GM23338 (cell line): ENCODE measurements around the gene SEL1L3. TPM values are rescaled to one million over a fixed set of nuclear protein-coding genes. Genes with fewer than 3 reads are reported as not detected.

Experiments used
- ATAC-seq: fragments of 200-7000 bp; cut with Tn5 transposase; 3 replicates; pipeline ENCODE4 v1.9.1; 2020
- DNase-seq: peaks from one replicate; pipeline ENCODE4 v3.0.0-alpha.2; 2015; ENCODE audit warnings: low spot score
- H2AFZ ChIP-seq: fragments of 200-600 bp; sonication (generic); 2 replicates; pipeline ENCODE4 v1.8.0; 2016; ENCODE audit warnings: antibody characterized with exemption, mild to moderate bottlenecking, moderate library complexity
- H3F3A ChIP-seq: fragments of 200-600 bp; sonication (generic); replicated peaks from 2 replicates; pipeline ENCODE4 v1.8.0; 2017; ENCODE audit warnings: antibody characterized with exemption, mixed run types, low read depth
- H3K27ac ChIP-seq: fragments of 200-600 bp; sonication (generic); 2 replicates; pipeline ENCODE4 v1.6.1; 2016; ENCODE audit warnings: low read depth
- H3K27me3 ChIP-seq: fragments of 200-600 bp; sonication (generic); 2 replicates; pipeline ENCODE4 v1.8.0; 2016; ENCODE audit warnings: mild to moderate bottlenecking, mixed run types, moderate library complexity; ENCODE audit not compliant: insufficient read depth
- H3K36me3 ChIP-seq: fragments of 200-600 bp; sonication (generic); 2 replicates; pipeline ENCODE4 v1.8.0; 2016; ENCODE audit warnings: mild to moderate bottlenecking; ENCODE audit not compliant: insufficient read depth
- H3K4me1 ChIP-seq: fragments of 200-600 bp; sonication (generic); 2 replicates; pipeline ENCODE4 v1.8.0; 2016; ENCODE audit warnings: mild to moderate bottlenecking, moderate library complexity; ENCODE audit not compliant: insufficient read depth
- H3K4me2 ChIP-seq: fragments of 200-600 bp; sonication (generic); 2 replicates; pipeline ENCODE4 v1.7.1; 2017; ENCODE audit warnings: mixed run types
- H3K4me3 ChIP-seq: fragments of 200-600 bp; sonication (generic); 2 replicates; pipeline ENCODE4 v1.6.1; 2016; ENCODE audit warnings: mixed run types
- H3K79me2 ChIP-seq: fragments of 200-600 bp; sonication (generic); replicated peaks from 2 replicates; pipeline ENCODE4 v1.8.0; 2017; ENCODE audit warnings: mild to moderate bottlenecking; ENCODE audit not compliant: insufficient read depth
- H3K9me2 ChIP-seq: fragments of 200-600 bp; sonication (generic); 2 replicates; pipeline ENCODE4 v1.8.0; 2017; ENCODE audit not compliant: insufficient read depth
- H4K20me1 ChIP-seq: fragments of 200-600 bp; sonication (generic); replicated peaks from 2 replicates; pipeline ENCODE4 v1.8.0; 2017; ENCODE audit warnings: mild to moderate bottlenecking; ENCODE audit not compliant: insufficient read depth
- H3K27ac Mint-ChIP-seq: 2 replicates; pipeline ENCODE4 v1.8.0; 2020; ENCODE audit warnings: inconsistent platforms, mild to moderate bottlenecking, moderate library complexity, mixed read lengths
- H3K27me3 Mint-ChIP-seq: 3 replicates; pipeline ENCODE4 v1.8.0; 2022; ENCODE audit warnings: low read depth, mild to moderate bottlenecking, moderate library complexity, mixed read lengths, inconsistent platforms; ENCODE audit not compliant: insufficient read depth, poor library complexity
- H3K36me3 Mint-ChIP-seq: 3 replicates; pipeline ENCODE4 v1.8.0; 2021; ENCODE audit warnings: low read depth, mild to moderate bottlenecking, inconsistent platforms, moderate library complexity, mixed read lengths
- H3K4me1 Mint-ChIP-seq: 3 replicates; pipeline ENCODE4 v1.8.0; 2020; ENCODE audit warnings: mild to moderate bottlenecking, inconsistent platforms, mixed read lengths
- H3K4me3 Mint-ChIP-seq: 3 replicates; pipeline ENCODE4 v1.8.0; 2021; ENCODE audit warnings: moderate library complexity, mild to moderate bottlenecking, inconsistent platforms, mixed read lengths
- H3K9me3 Mint-ChIP-seq: 3 replicates; pipeline ENCODE4 v1.8.0; 2020; ENCODE audit warnings: moderate library complexity, mild to moderate bottlenecking, inconsistent platforms, mixed read lengths
- CTCF ChIP-seq, 2 experiments: fragments of 200-600 bp in 1 of 2; sonication (generic) in 1 of 2; conservative IDR thresholded peaks; 2 replicates each; pipeline versions ENCODE4 v1.5.1 to v1.6.1; 2016 to 2017; ENCODE audit warnings: antibody characterized with exemption in 2 of 2, low read depth in 2 of 2, mild to moderate bottlenecking in 2 of 2, moderate library complexity in 1 of 2
- REST ChIP-seq: IDR thresholded peaks from one replicate; pipeline ENCODE4 v1.6.1; 2018; ENCODE audit warnings: antibody characterized with exemption; ENCODE audit not compliant: unreplicated experiment
- polyA plus RNA-seq: library from polyadenylated mRNA; unstranded; fragments of >200 nt; fragmentation: Nextera tagmentation; extraction: Ambion mirVana; gene quantifications from 2 replicates; pipeline ENCODE4 v1.2.1, GENCODE V29; 2016
- total RNA-seq: library from RNA; depleted of rRNA; stranded (reverse); fragments of >200 nt; shearing (Covaris generic); gene quantifications from 2 replicates; pipeline ENCODE4 v1.2.3, GENCODE V29; 2014

The SEL1L3 gene
- total and polyA plus RNA-seq, 2 experiments from 2014 or later = 17.1 to 61.7 TPM

GRCh38 chr4:25857403-25857802, 5.4 kb downstream of the SEL1L3 start:
- H3K27ac Mint-ChIP-seq = no peak overlapping the region
- ATAC-seq = no peak; the same call in 2 of the 3 replicates

More at GRCh38 chr4:25857403-25857802, 5.4 kb downstream of the SEL1L3 start:
- Mint-ChIP-seq H3K9me3 (no peaks in the 10 kb centered on the region), H3K4me3 (no peak overlapping the region), H3K4me1 (peaks cover 23% of the 10 kb centered on the region), H3K27me3 (peaks cover 5% of the 10 kb centered on the region), H3K36me3 (peaks cover 8% of the 10 kb centered on the region; the same call in 2 of the 3 replicates)
- Histone ChIP-seq H3K27me3 (no peaks in the 10 kb centered on the region), H4K20me1 (peaks cover 7% of the 10 kb centered on the region; the same call in 1 of the 2 replicates), H3K4me1 (peaks cover 26% of the 10 kb centered on the region), H2AFZ (no peak overlapping the region), H3K27ac (no peak overlapping the region), H3K4me2 (no peak overlapping the region), H3K9me2 (no peaks in the 10 kb centered on the region), H3K79me2 (peaks cover 90% of the 10 kb centered on the region), H3K4me3 (no peak overlapping the region), H3F3A (peaks cover 4% of the 10 kb centered on the region; the same call in 1 of the 2 replicates), H3K36me3 (no peaks in the 10 kb centered on the region)
- DNase-seq = peak; percentile 24
- TF ChIP-seq REST = no peak
- peak; percentile 39 to 53 for TF ChIP-seq CTCF (conservative IDR thresholded peaks at IDR 0.05; ENCODE audit: low read depth in 2 of 2)
